ENCODE data around the gene CRYGA.
"Not testable (repeated sequence)": the region's sequence is repeated elsewhere in the genome, so short reads cannot be mapped to it uniquely, and the experiment has no call there.

The CRYGA gene

DNA sequence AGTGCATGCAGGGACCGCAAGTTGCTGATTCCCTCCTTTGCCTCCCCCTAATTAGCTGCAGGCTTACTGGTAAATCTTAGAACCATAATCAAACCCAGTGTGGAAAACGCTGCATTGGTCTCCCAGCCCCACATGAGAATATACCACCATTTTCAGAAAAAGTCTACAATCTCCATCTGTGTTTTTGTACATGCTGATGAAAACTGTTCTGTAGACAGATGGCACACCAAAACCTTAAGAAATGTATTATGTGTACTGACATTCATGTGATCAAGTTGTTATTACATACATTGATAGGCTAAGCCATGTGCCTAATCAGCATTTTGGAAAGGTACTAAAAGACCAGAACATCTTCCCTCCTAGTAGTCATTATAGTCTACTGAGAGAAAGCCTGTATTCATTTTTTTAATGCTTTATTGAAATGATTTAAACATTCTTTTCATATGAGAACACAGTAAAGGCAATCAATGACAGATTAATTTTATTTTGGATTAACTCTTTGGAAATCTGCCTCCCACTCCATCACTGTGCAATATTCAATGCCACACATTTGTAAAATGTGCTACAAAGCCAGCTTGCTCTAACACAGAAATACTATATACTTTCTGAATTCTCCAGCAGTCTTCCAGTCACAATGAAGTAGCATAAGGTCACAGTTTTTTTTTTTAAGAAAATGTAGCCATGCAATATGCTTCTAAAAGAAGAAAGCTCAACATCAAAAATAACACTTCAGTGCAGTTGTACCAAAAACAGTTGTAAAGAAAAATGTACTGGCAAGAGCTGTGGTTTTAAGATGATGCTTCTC is 1.8 kb upstream of the CRYGA start:
- no peak for DNase-seq (ENCODE audit: low read depth in 2 of 3, low spot score in 1 of 3)

DNA sequence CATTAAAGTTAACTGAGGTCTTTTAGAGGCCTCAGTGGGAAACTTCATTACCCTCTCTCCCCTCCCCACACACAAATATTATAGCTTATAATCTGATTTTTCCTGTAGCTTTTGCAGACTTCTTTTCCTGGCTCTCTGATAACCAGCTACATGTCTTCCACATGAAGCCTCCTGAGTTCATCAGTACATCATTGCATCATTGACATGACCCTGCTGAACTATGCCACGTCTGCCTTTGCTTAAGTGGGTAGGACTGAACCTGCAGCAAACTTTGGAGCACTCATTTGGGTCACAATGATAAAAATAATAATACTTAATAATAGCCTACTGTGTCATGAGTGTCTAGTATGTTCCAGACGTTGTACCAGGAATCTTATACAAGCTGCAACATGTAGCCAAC is 7.0 kb downstream of the CRYGA start:
- no peak for DNase-seq (ENCODE audit: low read depth in 2 of 3, low spot score in 1 of 3)

DNA sequence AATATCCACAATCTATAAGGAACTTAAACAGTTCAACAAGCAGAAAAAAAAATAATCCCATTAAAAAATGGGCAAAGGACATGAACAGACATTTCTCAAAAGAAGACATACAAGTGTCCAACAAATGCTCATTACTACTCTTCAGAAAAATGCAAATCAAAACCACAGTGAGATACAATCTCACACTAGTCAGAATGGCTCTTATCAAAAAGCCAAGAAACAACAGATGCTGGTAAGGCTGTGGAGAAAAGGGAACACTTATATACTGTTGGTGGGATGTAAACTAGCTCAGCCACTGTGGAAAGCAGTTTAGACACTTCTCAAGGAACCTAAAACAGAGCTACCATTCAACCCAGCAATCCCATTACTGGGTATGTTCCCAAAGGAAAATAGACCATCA is 10.2 kb downstream of the CRYGA start:
- no peak for DNase-seq (ENCODE audit: low read depth in 2 of 3, low spot score in 1 of 3)

DNA sequence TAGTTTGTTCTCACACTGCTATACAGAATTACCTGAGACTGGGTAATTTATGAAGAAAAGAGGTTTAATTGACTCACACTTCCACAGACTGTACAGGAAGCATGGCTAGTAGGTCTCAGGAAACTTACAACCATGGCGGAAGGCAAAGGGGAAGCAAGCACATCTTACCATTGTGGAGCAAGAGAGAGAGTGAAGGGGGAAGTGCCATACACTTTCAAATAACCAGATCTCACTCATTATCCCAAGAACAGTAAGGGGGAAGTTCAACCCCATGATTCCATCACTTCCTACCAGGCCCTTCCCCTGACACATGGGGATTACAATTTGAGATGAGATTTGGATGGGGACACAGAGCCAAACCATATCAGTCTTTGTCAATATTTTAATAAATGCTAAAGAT is 12.4 kb downstream of the CRYGA start:
- no peak for DNase-seq (ENCODE audit: low read depth in 2 of 3, low spot score in 1 of 3)

DNA sequence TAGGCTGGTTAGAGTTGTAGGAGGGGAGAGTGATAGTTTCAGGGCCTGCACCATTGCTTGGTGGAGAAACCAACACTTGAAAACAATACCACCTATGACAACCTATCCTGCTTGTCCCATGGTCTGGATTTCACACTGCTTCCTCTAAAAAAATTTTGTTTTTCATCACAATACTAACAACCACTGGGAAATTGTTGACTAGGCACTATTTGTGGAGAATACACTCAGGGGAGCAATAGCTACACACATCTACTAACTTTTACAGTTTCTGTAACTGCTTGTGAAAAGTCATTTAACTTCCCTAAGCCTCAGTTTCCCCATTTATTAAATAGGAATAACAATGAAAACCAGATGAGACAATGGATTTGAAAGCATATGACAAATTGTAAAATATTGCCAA is 13.3 kb downstream of the CRYGA start:
- no peak for DNase-seq (ENCODE audit: low read depth in 2 of 3, low spot score in 1 of 3)

DNA sequence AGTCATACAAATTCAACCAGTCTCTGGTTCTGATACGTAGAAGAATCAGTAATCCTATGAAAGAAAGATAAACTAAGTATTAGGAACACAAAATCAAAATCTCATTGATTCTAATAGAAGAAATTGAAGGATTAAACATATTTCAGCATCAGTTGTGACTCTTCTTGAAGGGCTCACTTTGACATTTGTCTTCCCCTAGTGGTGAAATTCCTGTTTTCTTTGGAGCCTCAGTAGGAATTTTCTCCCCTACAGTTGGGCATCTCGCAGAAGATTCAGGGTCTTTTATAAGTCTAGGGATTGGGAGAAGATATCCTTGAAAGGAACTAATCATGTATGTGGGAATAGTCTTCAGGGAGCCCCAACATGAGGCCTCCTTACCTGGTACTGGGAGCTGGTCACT is 14.6 kb downstream of the CRYGA start:
- no peak for DNase-seq (ENCODE audit: low read depth in 2 of 3, low spot score in 1 of 3)

DNA sequence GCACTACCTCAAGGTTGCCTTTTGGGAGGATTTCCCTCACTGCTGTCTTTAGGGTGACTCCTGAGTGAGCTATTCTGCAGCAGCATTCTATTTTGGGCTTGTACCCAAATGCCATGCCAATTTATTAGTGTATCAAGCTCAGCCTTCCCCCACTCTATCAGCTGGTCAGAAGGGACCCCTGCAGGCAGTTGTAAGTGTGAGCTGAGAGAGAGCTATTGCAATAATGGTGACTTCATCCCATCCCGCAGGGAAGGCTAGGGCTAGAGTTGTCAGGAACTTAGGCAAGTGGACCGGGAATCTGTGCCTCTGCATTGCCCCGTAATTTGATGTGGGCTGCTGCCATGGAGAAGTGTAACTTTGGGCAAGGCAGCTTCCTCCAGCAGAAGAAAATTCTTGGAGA is 15.6 kb downstream of the CRYGA start:
- DNase-seq (ENCODE audit: low read depth in 2 of 3, low spot score in 1 of 3): no peak

DNA sequence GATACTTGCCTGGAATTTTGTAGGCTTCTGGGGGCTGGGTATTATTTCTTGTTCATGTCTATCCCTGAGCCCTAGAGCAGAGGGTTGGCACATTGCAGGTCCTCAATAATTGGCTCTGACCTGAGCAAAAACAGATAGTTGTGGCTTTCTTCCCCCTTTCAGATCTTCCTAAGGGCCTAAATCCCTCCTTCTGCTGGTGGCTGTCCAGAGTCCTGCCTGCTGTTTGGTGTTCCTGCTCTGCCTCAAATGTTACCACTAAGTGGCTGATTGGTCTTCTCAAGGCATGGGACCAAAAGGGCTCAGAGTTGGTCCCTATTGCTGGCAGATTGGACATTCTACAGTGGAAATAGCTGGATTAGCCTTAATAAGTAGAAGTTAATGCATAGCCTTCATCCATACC is 16.4 kb downstream of the CRYGA start:
- DNase-seq (ENCODE audit: low read depth in 2 of 3, low spot score in 1 of 3): no peak

DNA sequence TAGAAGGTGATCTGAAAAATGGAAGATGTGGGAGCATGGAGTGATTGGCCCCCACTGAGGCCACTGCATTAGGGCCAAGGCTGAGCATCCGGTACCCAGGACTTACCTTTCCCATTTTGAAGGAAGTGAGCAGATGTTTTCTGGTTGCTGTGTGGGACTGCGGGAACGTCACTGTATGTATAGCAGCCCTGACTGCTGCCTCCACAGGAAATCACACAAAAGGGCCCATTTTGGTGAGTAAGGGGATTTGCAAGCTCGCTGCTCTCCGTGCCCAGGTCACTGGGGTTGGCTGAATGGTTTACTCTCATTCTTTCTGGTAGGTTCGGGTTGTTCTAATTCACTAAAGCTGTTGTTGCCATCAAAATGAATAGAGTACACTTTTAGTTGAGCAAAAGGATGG is 17.4 kb downstream of the CRYGA start, which contains the start of gene CRYGB:
TSS of gene CRYGB (minus strand) at position 153 of the 400 bp plus-strand sequence. CDS start at position 115, 38 bp downstream.
- no peak for DNase-seq (ENCODE audit: low read depth in 2 of 3, low spot score in 1 of 3)

DNA sequence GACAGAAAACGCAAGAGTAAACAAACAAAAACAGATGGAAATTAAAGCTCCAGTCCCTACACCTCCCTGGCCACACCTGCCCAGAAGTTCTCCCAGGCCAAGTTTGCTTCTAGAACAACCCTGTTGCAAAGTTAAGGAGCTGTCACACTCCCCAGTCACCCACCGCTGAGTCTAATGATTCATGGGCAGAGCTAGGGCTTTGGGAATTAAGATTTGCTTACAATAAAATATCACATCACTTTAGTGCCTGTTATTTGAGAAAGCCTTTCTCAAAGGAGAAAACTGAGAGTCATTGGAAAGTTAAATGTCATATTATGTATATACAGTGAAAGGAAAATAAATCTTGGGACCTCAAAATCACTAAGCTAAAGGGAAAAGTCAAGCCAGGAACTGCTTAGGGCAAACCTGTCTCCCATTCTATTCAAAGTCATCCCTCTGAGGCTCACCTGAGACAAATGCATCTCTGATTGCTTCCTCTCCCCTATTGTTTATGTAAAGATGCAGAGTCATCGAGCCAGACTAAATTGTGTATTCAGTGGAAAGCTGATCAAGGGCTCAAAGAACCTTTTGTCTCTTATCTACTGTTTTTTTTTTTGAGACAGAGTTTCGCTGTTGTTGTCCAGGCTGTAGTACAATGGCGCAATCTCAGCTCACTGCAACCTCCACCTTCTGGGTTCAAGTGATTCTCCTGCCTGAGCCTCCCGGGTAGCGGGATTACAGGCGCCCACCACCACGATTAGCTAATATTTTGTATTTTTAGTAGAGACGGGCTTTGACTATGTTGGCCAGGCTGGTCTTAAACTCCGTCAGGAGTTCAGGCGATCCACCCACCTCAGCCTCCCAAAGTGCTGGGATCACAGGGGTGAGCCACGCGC is 20.2 kb downstream of the CRYGA start:
- DNase-seq (ENCODE audit: low read depth in 2 of 3, low spot score in 1 of 3): no peak

DNA sequence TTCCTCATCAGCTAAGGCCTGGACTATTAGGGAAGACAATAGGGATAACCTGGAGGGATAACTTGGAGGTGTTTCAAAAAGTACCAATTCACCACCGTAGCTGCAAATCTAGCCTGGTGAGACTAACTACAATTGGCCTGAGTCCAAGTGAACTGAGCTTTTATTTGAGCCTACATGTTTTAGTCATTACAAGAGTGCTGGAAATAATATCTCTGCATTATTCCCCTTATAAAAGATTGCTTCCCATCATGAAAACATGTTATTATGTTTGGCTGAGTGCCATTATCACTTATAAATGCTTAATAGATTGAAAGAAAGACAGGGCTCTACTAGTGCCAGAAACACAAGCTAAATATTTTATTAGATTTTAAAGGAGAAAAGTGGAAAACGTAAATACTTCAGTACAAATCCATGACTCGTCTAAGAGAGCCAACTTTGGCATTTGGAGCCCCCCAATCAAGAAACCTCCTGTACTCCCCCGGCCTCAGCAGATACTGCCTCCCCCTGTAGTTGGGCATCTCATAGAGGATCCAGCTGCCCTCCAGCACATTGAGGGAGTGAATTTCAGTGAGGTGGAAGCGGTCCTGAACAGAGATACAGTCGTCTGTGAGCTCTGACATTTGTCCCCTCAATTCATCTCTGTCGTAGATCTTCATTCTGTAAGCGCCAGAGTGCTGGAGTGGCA is 21.0 kb downstream of the CRYGA start:
- DNase-seq (ENCODE audit: low read depth in 2 of 3, low spot score in 1 of 3): no peak

DNA sequence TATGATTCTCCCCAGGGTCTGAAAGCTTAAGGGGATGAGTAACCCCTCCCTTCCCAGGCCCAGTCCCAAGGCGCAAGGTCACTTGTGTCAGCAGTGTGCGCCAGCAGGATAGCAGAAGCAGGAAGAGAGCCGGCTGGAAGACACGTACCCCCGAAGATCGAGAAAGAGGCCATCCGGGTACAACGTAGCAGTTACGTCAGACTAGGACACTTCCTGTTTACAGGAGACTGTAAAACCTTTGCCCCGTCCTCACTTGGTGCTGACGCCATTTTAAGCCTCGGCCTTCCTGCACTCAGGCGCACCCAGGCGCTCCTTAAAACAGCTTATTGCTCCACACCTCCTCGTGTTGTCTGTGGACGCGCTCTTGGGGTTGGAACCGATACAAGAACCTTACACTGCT is 23.9 kb downstream of the CRYGA start:
- no peak for DNase-seq (ENCODE audit: low read depth in 2 of 3, low spot score in 1 of 3)

DNA sequence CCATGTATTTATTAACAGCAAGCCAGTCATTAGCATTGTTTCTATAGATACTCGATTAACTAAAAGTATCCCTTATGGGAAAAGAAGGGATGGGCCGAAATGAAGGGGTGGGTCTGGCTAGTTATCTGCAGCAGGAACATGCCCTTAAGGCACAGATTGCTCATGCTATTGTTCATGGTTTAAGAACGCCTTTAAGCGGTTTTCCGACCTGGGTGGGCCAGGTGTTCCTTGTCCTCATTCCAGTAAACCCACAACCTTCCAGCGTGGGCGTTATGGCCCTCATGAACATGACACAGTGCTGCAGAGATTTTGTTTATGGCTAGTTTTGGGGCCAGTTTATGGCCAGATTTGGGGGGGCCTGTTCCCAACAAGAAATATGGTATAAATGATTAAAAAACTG is 25.1 kb downstream of the CRYGA start:
- DNase-seq (ENCODE audit: low read depth in 2 of 3, low spot score in 1 of 3): not testable (repeated sequence)

DNA sequence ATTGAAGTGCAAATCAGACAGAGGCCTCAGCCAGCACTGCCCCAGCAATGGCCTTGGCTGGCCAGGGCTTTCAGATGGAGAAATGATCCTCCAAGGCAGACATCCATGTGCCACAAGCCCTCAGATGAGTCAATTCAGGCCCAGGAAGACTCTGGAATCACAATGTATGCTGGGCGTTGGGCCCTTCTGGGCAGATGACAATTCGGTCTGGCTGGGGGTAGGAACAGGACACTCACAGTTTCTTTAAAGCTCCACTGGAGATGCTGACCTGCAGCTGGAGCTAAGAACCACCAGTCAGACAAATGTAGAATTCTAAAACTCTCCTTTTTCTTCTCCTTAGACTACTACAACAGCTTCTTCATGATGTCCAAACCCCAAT is 26.7 kb downstream of the CRYGA start:
- DNase-seq (ENCODE audit: low read depth in 2 of 3, low spot score in 1 of 3): no peak

DNA sequence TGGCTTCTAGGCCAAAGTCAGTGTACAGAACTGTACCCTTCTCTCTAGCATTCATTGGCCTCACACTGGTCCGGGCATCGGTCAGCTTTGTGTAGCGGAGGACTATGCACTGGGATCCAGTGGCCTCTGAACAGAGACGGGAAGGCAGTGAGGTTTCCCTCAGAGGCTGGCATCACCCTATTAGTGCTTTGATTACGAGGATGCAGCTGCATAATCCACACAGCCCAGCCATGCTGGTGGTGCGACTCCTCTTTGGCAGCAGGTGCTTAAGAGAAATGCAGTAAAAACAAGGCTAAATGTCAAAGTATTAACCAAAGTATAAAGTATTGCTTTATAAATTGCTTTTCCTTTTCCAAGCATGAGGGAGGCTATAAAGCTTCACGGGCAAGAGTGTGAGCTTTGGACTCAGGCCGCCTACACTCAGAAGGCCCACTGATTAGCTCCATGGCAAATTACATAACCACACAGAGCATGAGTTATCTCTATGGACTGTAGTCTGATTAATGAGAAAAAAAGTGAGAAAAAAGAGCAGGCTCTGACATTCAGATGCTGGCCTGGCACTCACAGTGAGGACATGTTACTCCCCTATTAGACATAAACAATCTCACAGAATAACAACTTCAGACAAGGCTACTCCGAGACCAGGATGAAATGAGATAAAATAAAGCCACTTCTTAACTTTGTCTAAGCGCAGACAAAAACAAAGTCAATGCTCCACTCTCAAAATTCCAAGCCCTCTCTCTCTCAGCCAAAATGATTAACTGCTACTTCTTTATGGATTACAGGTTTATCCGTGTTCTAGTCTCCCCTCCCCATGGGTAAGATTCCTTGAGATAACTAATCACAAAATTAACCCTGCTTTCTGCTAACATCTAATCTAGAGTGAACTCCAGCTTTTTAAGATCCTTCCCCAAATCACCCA is 27.3 kb downstream of the CRYGA start:
- no peak for DNase-seq (ENCODE audit: low read depth in 2 of 3, low spot score in 1 of 3)

DNA sequence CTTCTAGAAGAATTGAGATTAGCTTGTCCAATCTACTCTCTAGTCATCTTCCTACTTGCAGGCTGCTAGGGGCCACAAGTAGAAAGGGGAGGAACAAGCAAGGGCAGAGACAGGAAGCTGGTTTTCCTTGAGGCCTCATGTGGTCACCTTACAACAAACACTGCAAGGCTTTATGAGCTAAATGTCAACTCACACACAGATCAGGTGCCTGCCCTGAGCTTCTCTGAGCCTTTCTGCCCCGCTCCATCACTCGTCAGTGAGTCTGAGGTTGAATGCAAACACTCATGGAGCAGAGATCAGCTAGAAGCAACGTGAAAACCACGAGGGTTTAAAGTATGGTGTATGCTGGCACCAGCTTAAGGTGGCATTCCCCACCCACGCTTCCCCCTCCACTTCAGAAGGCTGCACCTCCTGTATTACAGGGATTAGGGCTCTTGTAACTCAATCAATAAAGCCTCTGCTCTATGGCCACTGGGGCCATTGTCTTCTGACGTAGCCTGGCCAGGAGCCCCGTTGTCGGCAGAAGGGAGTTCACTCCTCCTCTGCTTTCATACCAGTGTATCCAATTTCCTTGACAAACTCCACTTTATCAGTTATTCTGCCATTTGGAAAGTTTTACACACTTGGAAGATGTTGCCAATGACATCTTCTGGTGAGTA is 28.3 kb downstream of the CRYGA start:
- no peak for DNase-seq (ENCODE audit: low read depth in 2 of 3, low spot score in 1 of 3)

DNA sequence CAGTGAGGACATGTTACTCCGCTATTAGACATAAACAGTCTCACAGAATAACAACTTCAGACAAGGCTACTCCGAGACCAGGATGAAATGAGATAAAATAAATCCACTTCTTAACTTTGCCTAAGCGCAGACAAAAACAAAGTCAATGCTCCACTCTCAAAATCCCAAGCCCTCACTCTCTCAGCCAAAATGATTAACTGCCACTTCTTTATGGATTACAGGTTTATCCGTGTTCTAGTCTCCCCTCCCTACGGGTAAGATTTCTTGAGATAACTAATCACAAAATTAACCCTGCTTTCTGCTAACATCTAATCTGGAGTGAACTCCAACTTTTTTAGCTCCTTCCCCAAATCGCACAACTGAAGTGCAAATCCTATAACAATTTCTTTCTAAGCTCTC is 32.7 kb downstream of the CRYGA start:
- DNase-seq (ENCODE audit: low read depth in 2 of 3, low spot score in 1 of 3): no peak

DNA sequence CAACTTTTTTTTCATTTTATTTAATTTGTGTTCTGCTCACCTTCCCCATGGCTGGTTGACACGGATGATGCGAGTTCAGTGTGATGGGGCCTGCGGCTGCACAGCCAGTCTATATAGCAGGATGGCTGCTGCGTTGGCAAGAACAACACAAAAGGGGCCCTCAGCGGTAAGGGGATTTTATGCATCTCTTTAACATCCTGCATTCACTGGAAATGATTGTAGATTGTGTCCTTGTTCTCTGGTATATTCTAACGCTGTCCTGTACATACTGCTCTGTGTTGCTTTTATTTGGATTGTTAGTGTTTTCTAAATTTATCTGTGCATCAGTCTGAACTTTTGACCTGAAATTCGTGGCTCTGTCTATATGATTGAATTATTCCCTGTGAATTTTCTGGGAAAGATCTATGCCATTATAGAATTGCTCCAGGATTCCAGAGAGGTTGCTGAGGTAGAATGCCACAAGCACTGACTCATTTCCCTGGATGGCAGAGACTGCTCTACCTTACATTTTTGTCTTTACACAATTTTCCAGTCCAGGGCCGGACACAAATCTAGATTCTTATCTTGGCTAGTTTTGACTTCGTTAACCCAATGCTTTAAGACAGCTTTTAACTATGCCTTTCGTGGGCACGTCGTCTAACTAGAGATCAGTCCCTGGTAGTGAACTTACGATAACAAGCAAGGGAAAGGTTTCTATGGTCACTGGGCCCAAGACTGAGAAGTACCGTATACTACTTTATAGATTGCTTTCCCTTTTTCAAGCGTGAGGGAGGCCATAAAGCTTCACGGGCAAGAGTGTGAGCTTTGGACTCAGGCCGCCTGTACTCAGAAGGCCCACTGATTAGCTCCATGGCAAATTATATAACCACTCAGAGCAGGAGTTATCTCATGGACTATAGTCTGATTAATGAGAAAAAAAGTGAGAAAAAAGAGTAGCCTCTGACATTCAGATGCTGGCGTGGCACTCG is 33.4 kb downstream of the CRYGA start, which contains the start of gene CRYGC:
TSS of gene CRYGC (minus strand) at position 85 of the 968 bp plus-strand sequence. CDS start at position 49, 36 bp downstream.
- no peak for DNase-seq (ENCODE audit: low read depth in 2 of 3, low spot score in 1 of 3)

DNA sequence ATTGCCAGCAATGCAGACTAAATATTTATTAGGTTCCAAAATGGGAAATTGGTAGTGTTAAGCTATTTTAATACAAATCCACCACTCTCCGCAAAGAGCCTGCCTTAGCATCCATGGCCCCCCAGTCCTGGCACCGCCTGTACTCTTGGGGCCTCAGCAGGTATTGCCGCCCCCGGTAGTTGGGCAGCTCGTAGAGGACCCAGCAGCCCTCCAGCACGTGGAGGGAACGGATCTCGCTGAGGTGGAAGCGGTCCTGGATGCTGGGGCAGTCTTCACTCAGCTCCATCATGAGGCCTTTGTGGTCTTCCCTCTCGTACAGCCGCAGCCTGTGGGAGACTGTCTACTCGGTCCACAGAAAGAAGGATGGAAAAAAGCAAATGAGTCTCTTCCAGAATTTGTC is 35.3 kb downstream of the CRYGA start:
- no peak for DNase-seq (ENCODE audit: low read depth in 2 of 3, low spot score in 1 of 3)

Measured in stimulated activated CD4-positive, alpha-beta T cell treated with anti-CD3 and anti-CD28 coated beads, Interleukin-12 subunit alpha, Interleukin-12 subunit beta, amount 100 ng/mL, for 48 hours (primary cell).